22Rv1 (cell line): ENCODE measurements around the gene KIZ.

Experiments used
- H3K27ac ChIP-seq: fragments of 450-650 bp; 2 replicates; pipeline ENCODE4 v1.5.1; 2017
- ZFX ChIP-seq: fragments of 450-650 bp; IDR thresholded peaks from 2 replicates; pipeline ENCODE4 v1.6.1; 2017; ENCODE audit warnings: antibody characterized with exemption, borderline replicate concordance
- TF ChIP-seq, protein P1 (sequence below): fragments of 450-650 bp; IDR thresholded peaks from 2 replicates; pipeline ENCODE4 v1.5.1; 2017; ENCODE audit warnings: mild to moderate bottlenecking

Gene KIZ

DNA sequence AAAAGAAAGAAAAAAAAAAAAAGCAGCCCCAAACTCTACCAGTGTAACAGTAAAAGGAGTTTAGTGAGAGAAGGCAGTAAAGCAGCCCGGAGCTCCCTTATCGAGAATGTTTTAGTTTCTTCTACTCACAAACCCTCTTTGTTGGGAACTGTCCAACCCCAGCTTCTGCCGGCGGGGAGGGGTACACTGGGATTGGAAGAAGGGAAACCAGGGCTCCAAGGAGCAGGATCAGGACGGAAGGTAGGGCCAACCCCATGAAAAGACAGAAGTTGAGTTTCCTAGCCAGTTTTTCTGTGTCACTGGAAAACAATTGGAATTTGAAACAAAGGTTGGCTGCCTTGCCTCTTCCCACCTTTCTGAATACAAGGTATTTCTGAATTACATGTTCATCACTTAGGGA, 66.0 kb downstream of the KIZ start:
- TF ChIP-seq ZFX, result no peak
- TF ChIP-seq, protein P1, sequence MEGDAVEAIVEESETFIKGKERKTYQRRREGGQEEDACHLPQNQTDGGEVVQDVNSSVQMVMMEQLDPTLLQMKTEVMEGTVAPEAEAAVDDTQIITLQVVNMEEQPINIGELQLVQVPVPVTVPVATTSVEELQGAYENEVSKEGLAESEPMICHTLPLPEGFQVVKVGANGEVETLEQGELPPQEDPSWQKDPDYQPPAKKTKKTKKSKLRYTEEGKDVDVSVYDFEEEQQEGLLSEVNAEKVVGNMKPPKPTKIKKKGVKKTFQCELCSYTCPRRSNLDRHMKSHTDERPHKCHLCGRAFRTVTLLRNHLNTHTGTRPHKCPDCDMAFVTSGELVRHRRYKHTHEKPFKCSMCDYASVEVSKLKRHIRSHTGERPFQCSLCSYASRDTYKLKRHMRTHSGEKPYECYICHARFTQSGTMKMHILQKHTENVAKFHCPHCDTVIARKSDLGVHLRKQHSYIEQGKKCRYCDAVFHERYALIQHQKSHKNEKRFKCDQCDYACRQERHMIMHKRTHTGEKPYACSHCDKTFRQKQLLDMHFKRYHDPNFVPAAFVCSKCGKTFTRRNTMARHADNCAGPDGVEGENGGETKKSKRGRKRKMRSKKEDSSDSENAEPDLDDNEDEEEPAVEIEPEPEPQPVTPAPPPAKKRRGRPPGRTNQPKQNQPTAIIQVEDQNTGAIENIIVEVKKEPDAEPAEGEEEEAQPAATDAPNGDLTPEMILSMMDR, result no peak
- H3K27ac ChIP-seq, result no peak overlapping the region

DNA sequence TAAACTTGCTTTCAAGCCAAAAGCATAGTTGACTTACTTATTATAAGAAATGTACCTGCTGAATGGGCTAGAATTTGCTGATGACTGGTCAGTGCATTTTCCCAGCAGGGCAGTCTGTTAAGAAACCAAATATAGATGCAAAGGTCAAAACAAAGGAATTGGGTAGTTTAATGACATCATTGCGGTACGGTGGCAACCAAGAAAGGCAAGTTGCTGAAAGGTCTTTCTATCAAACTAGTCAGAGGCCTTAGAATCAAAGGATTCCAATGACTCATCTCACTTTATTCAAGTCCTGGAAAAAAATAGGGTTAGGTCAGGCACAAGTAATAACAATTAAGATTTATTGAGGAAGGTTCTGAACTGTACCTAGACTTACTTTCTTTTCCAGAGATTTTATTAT, 76.4 kb downstream of the KIZ start:
- no peak for TF ChIP-seq ZFX
- TF ChIP-seq, protein P1, result no peak
- H3K27ac ChIP-seq, result no peak overlapping the region

DNA sequence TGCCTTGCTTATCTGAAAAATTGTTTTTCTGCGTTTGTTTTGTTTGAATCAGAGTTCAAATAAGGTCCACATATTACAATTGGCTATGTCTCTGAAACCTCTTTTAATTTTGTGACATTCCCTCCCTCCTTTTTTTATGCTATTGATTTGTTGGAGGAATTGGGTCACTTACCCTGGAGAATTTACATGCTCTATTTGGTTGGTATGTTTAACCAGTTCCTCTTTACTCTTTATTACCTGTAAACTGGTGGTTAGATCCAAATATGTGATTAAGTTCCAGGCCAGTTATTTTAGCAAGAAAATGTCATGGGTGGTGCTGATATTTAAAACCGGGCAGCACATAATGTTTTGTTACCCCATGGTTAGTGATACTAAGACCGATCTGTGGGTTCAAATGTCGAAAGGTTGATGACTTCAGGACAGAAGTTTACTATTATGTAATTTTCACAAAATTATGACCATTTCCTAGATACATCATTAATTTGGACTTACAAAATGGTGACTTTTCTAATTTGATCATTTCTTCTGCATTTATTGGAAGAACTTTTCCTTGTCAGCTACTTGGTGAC, 77.3 kb downstream of the KIZ start:
- TF ChIP-seq, protein P1, result no peak
- TF ChIP-seq ZFX, result no peak
- H3K27ac ChIP-seq, result no peak overlapping the region

DNA sequence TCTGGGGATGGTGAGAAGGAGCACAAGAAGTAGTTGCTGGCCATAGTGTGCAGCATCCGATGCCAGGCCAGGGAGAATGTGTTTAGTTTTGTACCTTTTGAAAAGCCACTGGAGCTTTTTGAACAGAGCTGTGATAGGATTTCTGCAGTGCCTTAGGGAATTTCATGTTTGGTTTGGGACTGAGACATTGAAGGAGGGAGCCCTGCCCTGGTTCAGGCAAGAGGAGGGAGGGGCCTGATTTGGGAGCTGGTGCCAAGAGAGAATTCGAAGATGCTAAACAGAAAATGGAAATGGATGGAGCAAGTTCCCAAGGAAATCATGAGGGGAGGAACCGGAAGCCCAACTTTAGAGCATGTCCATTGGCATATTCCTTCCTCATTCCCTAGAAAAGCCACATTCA, 80.7 kb downstream of the KIZ start:
- TF ChIP-seq ZFX, result no peak
- TF ChIP-seq, protein P1, result no peak
- no peak overlapping the region for H3K27ac ChIP-seq

DNA sequence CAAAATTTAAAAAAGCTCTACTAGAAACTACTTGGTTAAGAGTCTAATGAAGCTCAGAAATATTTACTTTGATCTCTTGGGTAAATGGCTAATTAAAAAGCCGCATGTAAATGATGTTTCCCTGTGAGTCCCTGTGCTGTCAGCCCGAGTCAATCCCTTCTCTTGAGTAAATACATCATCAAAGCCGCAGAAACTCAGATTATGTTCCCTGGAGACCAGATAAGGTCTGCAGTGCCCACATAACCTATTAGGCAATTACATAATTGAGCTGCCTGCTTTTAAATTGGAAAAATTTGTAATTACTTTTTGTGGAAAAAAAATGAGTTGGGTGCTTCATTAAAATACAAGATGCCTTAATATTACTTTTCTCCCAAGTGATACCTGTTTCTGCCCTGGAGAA, 83.1 kb downstream of the KIZ start:
- TF ChIP-seq, protein P1, result no peak
- no peak for TF ChIP-seq ZFX
- H3K27ac ChIP-seq, result no peak overlapping the region

DNA sequence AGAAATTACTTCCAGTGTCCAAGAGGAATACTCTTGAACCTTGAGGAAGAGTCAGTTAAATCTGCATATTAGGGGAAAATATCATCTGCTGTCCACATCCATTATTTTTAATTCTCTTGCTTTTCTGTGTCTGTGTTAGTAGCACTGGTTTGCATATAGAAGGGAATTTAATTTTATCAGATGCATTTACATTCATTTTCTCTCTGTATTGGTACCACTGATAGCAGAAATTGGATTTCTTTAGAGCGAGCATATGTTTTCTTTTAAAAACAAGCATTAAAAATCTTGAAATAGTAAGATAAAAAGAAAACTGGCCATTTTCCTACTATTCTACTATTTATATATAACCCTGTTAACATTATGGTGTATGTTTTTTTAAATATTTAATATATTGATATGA, 83.8 kb downstream of the KIZ start:
- no peak overlapping the region for H3K27ac ChIP-seq
- TF ChIP-seq ZFX, result no peak
- TF ChIP-seq, protein P1, result no peak

DNA sequence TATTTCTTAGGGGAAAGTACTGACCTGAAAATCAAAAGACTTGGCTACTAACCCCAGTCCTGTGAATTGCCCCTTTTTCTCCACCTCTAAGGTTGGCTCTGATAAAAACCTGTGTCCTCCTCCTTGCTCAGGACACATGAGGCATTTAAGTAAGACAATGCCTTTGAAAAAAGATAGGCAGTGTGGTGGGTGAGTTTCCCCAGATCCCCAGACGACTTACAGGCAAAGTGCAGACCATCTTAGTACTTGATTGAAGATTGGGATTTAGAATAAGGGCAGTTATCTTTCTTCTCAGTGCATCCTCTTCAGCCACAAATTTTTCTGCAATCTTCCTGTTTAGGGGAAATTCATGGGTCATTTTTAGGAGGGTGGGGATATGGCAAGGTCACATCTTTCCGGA, 87.8 kb downstream of the KIZ start:
- no peak overlapping the region for H3K27ac ChIP-seq
- TF ChIP-seq, protein P1, result no peak
